Ishikawa (cell line): ENCODE measurements around the gene MTNR1B.

Experiments
- CEBPB ChIP-seq: IDR thresholded peaks from 2 replicates; pipeline ENCODE4 v1.6.1; 2012
- CREB1 ChIP-seq: IDR thresholded peaks from 2 replicates; pipeline ENCODE4 v1.6.1; 2012; ENCODE audit warnings: low read depth
- EGR1 ChIP-seq: IDR thresholded peaks from 2 replicates; pipeline ENCODE4 v1.6.1; 2012
- EP300 ChIP-seq: IDR thresholded peaks from 2 replicates; pipeline ENCODE4 v1.6.1; 2012; ENCODE audit warnings: borderline replicate concordance
- FOXM1 ChIP-seq: IDR thresholded peaks from 2 replicates; pipeline ENCODE4 v1.6.1; 2012; ENCODE audit warnings: low read depth, borderline replicate concordance
- NFIC ChIP-seq: IDR thresholded peaks from 2 replicates; pipeline ENCODE4 v1.6.1; 2012
- RAD21 ChIP-seq: IDR thresholded peaks from 2 replicates; pipeline ENCODE4 v1.6.1; 2012; ENCODE audit warnings: low read depth
- TAF1 ChIP-seq: IDR thresholded peaks from 2 replicates; pipeline ENCODE4 v1.6.1; 2012; ENCODE audit warnings: low read depth, mild to moderate bottlenecking
- TCF12 ChIP-seq: IDR thresholded peaks from 2 replicates; pipeline ENCODE4 v1.6.1; 2012; ENCODE audit warnings: low read depth
- TEAD4 ChIP-seq: IDR thresholded peaks from 2 replicates; pipeline ENCODE4 v1.6.1; 2012
- YY1 ChIP-seq: IDR thresholded peaks from 2 replicates; pipeline ENCODE4 v1.6.1; 2012; ENCODE audit warnings: low read depth
- ZBTB7A ChIP-seq: IDR thresholded peaks from 2 replicates; pipeline ENCODE4 v1.6.1; 2012; ENCODE audit warnings: low read depth
- TF ChIP-seq, protein P1 (sequence below): IDR thresholded peaks from 2 replicates; pipeline ENCODE4 v1.6.1; 2012
- TF ChIP-seq, protein P2 (sequence below): IDR thresholded peaks from 2 replicates; pipeline ENCODE4 v1.6.1; 2012
- TF ChIP-seq, protein P3 (sequence below): IDR thresholded peaks from 2 replicates; pipeline ENCODE4 v1.6.1; 2012; ENCODE audit warnings: low read depth, mild to moderate bottlenecking

The MTNR1B gene

DNA sequence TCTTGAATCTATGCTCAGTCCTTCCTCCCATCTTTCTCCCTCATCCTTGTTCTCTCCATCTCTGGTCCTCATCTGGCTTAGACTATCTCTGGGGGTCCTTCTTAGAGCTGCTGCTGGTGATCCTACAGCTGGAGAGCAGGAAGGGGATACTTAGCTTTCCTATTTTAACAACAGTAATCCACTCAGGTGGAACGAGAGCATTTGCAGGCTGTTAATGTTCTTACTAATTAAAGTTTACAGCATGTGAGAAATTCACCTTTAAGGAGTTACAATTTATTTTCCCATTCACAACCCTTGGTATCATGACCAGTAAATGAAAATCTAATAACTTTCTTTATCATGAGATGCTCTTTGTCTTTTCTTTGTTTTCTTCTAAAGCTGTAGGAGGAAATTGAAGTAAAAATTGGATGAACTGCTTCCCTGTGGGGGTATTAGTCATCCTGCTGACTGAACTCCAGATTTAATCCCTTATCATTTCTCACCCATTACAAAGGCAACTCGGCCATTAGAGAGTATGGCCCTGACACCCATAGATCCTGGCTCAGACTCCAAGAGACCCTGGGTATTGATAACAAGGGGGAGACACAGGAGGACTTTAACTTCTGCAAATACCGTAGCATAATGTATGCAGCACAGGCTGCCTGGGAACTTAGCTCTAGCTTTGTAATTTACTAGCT is 37.6 kb upstream of the MTNR1B start:
- TF ChIP-seq ZBTB7A, result no peak
- no peak for TF ChIP-seq CREB1
- TF ChIP-seq RAD21, result no peak
- no peak for TF ChIP-seq CEBPB

DNA sequence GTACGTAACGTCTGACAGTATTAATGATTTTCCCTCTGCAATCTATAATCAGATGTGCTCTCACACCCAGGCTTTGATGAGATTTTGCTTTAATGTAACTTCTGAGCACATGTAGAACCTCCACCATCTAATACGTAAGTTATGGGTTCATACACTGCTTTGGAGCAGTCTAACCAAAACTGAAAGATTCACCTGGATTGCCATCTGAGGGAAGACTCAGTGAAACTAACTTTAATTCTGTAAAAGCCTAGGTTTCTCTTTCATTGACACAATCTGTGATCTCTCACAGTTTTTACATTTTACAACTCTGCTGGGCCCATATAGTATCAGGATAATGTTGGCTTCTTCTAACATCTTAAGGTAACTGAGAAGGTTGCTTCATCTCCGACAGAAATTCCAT is 30.1 kb upstream of the MTNR1B start:
- TF ChIP-seq CEBPB, result no peak
- no peak for TF ChIP-seq YY1
- no peak for TF ChIP-seq TEAD4
- TF ChIP-seq EP300, result no peak
- TF ChIP-seq TCF12, result no peak
- TF ChIP-seq, protein P1, sequence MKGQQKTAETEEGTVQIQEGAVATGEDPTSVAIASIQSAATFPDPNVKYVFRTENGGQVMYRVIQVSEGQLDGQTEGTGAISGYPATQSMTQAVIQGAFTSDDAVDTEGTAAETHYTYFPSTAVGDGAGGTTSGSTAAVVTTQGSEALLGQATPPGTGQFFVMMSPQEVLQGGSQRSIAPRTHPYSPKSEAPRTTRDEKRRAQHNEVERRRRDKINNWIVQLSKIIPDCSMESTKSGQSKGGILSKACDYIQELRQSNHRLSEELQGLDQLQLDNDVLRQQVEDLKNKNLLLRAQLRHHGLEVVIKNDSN, result no peak
- TF ChIP-seq, protein P2, sequence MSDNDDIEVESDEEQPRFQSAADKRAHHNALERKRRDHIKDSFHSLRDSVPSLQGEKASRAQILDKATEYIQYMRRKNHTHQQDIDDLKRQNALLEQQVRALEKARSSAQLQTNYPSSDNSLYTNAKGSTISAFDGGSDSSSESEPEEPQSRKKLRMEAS, result no peak
- no peak for TF ChIP-seq TAF1
- no peak for TF ChIP-seq RAD21

DNA sequence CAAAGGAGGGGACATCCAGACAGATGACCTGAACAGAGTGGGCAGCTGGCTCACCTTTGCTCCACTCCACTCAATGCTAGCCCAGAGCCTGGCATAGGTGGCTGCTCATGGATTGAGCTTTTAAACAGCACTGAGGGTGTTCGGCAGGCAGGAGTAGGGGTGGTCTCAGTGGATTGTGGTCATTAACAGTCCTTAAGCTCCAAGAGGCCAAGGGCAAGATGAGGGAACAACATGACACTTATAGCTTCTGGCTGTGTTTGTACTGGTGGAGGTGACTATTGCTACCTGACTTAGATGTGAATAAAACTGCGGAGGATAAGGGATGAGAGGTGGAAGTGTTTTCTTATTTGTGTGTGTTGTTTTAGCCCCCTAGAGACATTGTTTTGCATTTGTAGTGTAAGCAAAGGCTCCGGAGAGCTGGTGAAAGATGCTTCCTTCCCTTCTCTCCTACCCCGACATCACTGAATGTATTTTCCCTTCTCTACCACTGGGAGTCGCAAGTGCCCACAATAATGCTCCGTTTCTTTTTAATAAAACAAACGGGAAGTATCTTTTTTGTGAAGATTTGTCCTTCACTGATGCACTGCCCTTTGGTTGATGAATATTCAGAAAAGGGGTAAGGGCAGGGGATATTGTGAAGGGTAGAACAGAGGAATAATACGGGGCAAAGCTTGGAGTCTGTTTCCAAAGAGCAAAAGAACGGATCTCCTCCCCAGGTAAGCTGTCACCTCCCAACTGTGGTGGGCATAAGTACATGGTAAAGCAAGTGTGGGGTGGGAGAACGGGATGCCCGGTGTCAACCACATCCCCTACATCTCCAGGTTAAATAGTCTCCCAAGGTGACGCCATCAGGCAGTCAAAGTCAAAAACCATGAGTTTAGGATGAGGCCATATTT is 27.5 kb upstream of the MTNR1B start:
- TF ChIP-seq CEBPB (no peak), RAD21 (peak; percentile 83)

DNA sequence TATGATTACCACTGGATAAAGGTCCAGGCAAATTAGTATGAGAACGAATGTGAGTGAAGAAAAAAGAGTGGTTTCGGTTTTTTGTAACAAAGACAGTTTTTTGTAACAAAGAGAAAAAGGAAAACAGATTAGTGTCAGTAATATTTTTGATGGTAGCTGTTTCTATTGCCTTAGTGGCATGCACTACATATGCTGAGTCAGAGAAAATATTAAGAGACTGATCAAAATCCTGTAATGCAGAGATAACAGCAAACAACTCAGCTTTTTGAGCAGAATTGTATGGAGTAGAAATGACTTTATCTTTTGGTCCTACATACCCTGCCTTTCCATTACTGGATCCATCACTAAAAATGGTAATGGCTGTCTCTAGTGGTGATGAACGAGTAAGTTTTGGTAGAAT is 22.7 kb upstream of the MTNR1B start:
- TF ChIP-seq, protein P3, sequence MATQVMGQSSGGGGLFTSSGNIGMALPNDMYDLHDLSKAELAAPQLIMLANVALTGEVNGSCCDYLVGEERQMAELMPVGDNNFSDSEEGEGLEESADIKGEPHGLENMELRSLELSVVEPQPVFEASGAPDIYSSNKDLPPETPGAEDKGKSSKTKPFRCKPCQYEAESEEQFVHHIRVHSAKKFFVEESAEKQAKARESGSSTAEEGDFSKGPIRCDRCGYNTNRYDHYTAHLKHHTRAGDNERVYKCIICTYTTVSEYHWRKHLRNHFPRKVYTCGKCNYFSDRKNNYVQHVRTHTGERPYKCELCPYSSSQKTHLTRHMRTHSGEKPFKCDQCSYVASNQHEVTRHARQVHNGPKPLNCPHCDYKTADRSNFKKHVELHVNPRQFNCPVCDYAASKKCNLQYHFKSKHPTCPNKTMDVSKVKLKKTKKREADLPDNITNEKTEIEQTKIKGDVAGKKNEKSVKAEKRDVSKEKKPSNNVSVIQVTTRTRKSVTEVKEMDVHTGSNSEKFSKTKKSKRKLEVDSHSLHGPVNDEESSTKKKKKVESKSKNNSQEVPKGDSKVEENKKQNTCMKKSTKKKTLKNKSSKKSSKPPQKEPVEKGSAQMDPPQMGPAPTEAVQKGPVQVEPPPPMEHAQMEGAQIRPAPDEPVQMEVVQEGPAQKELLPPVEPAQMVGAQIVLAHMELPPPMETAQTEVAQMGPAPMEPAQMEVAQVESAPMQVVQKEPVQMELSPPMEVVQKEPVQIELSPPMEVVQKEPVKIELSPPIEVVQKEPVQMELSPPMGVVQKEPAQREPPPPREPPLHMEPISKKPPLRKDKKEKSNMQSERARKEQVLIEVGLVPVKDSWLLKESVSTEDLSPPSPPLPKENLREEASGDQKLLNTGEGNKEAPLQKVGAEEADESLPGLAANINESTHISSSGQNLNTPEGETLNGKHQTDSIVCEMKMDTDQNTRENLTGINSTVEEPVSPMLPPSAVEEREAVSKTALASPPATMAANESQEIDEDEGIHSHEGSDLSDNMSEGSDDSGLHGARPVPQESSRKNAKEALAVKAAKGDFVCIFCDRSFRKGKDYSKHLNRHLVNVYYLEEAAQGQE, result no peak
- TF ChIP-seq EGR1 (no peak), NFIC (no peak), TEAD4 (no peak), YY1 (no peak), ZBTB7A (no peak), TCF12 (no peak)
- TF ChIP-seq, protein P1, result no peak

GRCh38 chr11:92948116-92948515 is 21.3 kb upstream of the MTNR1B start:
- no peak for TF ChIP-seq CEBPB
- TF ChIP-seq RAD21, result no peak
- no peak for TF ChIP-seq NFIC
- TF ChIP-seq FOXM1, result no peak
- no peak for TF ChIP-seq CREB1
- no peak for TF ChIP-seq ZBTB7A
- no peak for TF ChIP-seq TCF12
- TF ChIP-seq TAF1, result no peak
- TF ChIP-seq YY1, result no peak
- no peak for TF ChIP-seq EGR1
- no peak for TF ChIP-seq EP300
- TF ChIP-seq, protein P2, result no peak
- TF ChIP-seq, protein P3, result no peak
- TF ChIP-seq, protein P1, result no peak
- TF ChIP-seq TEAD4, result no peak
